ENCODE data around the gene KPNA4.
"Not testable (repeated sequence)": the region's sequence is repeated elsewhere in the genome, so short reads cannot be mapped to it uniquely, and the experiment has no call there.

- TF ChIP-seq CTCF (IDR thresholded peaks at IDR 0.05; ENCODE audit: borderline replicate concordance, extremely low read depth, low read length, poor library complexity, severe bottlenecking); EZH2 (IDR thresholded peaks at IDR 0.05; ENCODE audit: borderline replicate concordance, low read depth, low read length, severe bottlenecking): not testable (repeated sequence)
Measured at GRCh38 chr3:160516391-160516790, 49.0 kb downstream of the KPNA4 start.
